Measurements from ENCODE around the gene GPA33.

The GPA33 gene, protein sequence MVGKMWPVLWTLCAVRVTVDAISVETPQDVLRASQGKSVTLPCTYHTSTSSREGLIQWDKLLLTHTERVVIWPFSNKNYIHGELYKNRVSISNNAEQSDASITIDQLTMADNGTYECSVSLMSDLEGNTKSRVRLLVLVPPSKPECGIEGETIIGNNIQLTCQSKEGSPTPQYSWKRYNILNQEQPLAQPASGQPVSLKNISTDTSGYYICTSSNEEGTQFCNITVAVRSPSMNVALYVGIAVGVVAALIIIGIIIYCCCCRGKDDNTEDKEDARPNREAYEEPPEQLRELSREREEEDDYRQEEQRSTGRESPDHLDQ

DNA sequence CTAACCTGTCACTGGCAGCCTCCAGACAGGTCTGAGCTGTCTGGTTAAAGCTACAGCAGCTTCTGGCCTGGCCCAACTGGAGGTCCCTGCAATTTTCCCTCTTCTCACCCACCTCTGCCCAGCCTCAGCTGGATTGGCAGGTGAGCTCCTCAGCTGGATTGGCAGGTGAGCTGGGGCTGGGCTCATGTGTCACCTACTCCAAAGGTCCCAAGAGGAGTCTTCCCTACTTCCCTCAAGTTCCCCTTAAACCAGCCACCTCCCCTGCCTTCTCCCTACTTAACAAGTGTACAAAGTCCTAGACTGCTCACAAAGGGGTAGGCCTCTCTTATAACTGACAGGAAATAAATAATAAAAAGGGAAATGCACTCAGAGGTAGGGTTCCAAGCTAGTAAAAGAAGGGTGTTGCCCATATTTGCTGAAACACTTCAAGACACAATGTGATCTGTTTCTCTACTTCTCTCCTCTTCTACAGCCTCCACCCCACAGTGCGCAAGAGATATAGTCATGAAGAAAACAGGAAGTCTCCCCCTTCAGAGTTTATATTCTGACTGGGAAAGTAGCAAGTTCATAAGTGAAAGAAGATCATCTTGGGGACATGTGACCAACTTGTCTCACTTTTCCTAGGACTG, at the start of gene GPA33:
GPA33 (minus strand) TSS at position 64 of the 629 bp plus-strand sequence. CDS start 90 bp downstream, outside the sequence.
- DNase-seq (ENCODE audit: low spot score) = no peak

DNA sequence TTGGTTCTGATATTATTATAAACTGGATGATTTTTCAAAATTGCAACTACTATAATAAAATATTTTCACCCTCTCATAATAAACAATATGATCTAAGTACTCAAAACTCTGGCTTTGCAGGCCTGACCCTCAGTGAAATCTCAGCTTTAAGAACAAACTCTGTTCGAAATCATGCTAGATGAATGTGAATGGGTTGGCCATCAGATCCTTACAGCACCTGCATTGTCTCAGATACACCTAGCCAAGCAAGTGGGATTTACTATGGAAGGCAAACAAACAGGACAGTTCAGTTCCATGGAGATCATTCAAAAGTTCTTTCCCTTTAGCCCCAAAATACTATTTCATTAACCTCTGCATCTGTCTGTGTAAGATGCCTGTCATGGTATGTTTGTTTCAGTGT, 48.5 kb upstream of the GPA33 start:
- DNase-seq (ENCODE audit: low spot score) = no peak

DNA sequence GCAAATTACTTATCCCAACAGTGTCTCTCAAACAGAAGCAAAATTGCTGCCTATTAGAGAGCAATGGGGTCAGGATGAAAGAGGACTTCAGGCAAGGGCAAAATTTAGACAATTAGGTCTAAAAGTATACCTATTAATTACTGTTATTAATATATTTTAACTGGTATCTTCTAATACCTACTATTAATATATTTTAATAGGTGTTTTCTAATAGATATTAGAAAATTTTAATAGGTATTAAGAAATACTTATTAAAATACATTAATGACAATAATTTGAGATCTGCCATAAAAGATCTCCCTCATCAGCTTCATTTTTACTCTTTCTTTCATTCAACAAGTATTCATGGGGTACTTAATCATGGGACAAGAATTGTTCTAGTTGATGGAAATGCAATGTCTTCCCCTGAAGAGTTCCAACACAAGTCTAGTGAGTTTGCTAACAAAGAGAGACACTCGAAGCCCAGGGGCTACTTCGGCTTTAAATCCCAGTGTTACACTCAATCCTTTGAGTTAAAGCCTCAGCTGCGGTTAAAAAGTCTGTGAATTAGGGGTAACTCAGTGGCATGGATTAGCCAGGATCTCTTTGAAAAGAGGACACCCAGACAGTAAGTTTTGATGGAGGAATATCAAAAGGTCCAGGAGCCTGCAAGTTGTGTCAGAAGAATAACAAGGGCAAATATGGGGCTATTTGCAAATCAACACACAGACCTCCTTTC, 47.8 kb upstream of the GPA33 start:
- DNase-seq (ENCODE audit: low spot score) = no peak

DNA sequence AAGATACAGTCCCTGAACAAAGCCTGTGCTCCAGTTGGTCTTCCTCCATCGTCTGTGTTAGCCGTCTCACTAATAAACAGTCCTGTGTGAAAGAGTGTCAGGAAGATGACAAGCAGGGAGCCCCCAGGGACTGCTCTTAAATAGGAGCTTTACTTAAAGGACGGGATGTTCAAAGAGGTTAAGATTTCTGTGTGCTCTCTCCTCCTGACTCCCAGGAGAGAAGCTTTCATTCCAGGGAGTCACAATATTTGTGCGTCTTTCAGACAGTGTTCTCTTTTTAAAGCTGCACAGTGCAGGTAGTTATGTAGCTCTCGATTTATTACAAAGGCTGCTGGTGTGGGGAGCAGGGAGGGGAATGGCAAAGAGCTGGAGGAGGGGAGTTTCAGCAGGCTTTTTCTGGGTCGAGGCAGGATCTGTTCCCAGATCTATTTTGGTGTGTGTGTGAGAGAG, 47.2 kb upstream of the GPA33 start:
- no peak for DNase-seq (ENCODE audit: low spot score)

DNA sequence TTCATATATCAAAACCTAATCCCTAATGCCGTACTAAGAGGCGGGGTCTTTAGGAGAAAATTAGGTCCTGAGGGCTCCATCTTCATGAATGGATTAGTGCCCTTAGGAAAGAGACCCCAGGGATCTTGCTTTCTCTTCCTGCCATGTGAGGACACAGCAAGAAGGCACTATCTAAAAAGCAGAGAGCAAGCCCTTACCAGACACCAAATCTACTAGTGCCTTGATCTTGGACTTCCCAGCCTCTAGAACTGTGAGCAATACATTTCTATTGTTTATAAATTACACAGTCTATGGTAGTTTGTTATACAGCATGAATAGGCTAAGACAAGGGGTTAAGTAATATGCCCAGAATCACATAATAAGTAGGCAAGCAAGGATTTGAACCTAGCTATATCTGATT, 46.6 kb upstream of the GPA33 start:
- DNase-seq (ENCODE audit: low spot score) = no peak

DNA sequence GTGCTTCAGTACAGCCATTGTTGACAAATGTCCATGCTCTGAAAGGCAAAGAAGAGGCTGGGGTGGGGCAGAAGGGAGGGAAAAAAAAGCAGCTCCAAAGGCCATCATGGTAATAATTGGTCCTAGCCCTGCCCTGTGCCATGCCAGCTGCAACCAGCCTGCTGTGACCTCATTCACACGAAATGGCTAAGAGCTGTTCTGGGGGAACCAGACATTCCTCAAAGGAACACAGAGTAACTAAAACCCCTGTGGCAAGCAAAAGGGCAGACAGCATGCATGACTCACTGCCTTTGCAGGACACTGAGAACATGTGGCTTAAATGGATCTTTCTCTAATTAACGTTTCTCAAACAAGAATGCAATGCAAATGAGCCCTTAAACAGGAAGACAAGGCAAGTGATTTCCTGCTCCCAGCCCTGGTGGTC, 46.0 kb upstream of the GPA33 start:
- peak; percentile 80 for DNase-seq (ENCODE audit: low spot score)

DNA sequence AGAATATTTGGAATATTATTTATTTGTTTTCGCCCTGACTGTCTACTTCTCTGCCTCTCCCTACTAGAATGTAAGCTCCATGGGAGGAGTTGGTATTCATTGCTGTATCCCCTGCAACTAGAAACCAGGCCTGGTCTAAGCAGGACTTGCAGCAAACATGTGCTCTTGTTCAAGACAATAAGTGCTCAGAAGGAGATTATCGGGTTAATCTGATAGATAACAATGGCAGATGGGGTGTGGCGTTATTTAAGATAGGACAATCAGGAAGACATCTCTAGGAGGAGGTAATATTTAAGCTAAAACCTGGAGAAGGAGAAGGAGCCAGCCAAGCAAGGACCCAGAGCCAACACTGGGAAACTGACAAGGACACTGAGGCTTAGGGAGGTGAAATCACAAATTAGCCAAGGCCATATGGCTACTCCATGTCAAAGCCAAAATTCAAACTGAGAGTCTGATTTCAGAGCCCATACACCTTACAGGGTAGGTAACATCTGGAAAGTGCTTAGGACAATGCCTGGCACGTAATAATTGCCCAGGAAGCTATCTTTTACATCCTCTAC, 45.2 kb upstream of the GPA33 start:
- no peak for DNase-seq (ENCODE audit: low spot score)

DNA sequence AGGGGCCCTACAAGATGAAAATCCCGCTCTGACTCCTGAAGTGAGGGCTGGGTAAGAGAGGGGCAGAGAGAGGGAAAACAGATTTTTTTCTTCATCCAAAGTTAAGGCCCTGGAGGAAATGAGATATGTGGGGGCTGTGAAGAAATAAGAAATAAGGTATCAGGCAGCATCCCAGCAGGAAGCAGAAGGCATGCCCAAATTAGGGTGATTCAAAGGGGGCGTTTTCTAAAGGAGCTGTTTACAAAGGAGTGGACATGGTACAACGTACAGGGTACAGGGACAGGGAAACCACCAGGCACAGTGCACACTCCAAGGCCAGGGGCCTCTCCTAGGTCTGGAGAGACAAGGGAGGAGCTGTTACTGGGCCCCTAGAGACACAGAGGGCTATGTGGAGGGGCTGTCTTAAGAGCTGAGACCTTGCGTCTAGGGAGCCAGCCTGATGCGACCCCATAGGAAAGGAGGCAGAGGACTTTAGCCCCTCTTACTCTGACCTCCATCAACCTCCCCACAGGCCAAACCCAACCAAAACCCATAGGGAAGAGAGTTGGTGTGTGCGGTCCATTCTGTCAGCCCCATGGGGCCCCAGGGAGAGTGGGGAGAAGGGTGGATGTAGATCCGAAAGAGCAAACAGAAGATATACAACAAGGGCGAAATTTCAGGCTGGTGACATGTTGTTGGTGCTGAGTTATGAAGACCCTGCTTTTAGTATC, 42.3 kb upstream of the GPA33 start:
- no peak for DNase-seq (ENCODE audit: low spot score)

DNA sequence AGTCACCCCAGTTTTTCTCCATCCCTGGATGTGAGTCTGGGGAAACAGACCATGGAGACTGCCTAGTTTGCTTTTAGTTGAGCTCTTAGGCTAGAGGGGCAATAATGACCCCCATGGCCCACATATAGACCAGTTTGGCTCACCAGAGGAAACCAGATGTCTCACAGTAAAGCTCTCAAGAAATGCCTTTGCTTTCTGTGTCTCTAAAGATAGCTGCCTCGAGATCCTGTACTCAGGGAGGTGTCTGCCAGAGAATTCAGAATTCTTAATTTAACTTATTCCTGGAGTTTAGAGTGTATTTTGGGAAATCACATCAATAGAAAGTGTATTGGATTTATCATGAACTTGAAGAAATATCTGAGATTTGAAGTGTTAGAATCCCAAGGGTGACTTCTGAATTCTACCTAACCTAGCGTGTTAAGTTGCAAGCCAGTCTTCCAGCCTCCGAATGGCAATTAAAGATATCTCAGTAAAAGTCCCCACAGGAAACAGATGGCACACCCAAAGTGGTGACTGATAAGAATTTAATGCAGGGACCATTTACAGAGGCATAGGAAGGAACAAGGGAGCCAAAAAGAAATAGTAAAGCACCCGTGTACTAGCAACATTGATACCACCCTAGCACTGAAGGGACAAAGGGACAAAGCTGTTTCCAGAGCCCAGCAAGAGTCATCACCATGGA, 40.8 kb upstream of the GPA33 start:
- DNase-seq (ENCODE audit: low spot score) = no peak

DNA sequence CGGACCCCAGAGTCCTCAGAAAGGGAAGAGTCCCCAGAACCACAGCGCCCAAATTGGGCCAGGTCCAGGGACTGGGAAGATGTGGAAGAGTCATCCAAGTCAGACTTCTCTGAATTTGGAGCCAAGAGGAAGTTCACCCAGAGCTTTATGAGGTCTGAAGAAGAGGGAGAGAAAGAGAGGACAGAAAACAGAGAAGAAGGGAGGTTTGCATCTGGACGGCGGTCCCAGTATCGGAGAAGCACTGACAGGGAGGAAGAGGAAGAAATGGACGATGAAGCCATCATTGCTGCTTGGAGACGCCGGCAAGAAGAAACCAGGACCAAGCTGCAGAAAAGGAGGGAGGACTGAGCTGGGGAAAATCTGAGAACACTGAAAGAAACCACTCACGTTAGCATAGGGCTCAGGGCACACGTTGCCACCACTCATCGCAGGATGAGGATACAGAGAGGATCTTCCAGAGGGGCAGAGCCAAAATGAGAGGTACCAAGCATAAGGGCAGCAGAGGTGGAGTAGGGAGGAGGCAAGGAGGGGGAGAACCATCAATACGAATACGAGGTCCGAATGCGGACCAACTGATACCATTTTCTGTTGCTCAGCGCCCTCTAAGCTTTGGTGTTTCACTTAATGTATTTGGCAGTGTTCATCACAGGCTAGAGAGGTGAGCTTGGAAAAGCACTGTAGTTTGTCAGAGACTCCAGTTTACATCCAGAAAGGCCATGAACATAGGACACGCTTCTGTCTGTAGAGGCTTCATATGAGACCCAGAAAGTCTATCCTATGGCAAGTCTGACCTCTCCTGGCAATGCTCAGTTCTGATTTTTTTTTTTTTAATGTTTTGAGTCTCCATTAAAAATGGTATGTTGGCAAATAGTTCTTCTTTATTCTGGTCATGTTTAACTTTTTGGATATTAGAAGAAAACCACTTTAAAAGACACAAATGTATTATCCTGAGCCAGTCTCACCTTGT, 38.4 kb upstream of the GPA33 start:
- DNase-seq (ENCODE audit: low spot score) = peak; percentile 6

DNA sequence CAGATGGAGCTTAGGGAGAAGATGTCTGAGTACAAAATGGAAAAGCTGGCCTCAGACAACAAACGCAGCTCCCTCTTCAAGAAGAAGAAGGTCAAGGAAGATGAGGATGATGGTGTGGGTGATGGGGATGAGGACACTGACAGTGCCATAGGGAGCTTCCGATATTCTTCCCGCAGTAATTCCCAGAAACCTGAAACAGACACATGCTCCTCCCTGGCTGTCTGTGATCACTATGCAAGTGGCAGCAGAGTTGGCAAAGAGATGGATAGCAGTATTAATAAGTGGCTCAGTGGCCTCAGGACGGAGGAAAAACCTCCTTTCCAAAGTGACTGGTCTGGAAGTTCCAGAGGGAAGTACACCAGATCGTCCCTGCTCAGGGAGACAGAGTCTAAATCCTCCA, 37.5 kb upstream of the GPA33 start:
- no peak for DNase-seq (ENCODE audit: low spot score)

DNA sequence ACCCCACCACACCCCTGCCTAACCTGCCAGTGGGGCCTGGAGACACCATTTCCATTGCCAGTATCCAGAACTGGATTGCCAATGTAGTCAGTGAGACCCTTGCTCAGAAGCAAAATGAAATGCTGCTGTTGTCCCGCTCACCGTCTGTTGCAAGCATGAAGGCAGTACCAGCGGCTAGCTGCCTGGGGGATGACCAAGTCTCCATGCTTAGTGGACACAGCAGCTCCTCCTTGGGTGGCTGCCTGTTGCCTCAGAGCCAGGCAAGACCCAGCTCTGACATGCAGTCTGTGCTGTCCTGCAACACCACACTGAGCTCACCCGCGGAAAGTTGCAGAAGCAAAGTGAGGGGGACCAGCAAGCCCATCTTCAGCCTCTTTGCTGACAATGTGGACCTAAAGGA, 37.1 kb upstream of the GPA33 start:
- DNase-seq (ENCODE audit: low spot score) = no peak

DNA sequence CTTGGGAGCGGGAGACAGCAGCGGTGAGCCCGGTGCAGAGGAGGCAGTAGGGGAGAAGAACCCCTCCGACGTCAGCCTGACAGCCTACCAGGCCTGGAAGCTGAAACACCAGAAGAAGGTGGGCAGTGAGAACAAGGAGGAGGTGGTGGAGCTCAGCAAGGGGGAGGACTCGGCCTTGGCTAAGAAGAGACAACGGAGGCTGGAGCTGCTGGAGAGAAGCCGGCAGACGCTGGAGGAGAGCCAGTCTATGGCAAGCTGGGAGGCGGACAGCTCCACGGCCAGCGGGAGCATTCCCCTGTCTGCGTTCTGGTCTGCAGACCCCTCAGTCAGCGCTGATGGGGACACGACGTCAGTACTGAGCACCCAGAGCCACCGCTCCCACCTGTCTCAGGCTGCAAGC, 36.6 kb upstream of the GPA33 start:
- DNase-seq (ENCODE audit: low spot score) = no peak

DNA sequence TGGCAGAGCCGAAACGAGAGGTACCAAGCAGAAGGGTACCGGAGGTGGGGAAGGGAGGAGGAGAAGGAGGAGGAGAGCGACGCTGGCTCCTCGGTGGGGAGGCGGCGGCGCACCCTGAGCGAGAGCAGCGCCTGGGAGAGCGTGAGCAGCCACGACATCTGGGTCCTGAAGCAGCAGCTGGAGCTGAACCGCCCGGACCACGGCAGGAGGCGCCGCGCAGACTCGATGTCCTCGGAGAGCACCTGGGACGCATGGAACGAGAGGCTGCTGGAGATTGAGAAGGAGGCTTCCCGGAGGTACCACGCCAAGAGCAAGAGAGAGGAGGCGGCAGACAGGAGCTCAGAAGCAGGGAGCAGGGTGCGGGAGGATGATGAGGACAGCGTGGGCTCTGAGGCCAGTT, 36.1 kb upstream of the GPA33 start:
- DNase-seq (ENCODE audit: low spot score) = no peak

DNA sequence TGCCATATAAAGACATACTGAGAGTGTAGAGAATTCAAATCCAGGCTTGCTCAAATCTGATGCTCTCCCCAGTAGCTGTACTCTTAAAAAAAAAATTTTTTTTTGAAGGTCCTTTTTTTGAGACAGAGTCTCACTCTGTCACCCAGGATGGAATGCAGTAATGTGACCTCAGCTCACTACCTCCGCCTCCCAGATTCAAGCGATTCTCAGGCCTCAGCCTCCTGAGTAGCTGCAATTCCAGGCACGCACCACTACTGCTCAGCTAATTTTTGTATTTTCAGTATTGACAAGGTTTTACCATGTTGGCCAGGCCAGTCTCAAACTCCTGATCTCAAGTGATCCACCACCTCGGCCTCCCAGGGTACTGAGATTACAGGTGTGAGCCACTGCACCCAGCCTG, 32.4 kb upstream of the GPA33 start:
- DNase-seq (ENCODE audit: low spot score) = no peak

DNA sequence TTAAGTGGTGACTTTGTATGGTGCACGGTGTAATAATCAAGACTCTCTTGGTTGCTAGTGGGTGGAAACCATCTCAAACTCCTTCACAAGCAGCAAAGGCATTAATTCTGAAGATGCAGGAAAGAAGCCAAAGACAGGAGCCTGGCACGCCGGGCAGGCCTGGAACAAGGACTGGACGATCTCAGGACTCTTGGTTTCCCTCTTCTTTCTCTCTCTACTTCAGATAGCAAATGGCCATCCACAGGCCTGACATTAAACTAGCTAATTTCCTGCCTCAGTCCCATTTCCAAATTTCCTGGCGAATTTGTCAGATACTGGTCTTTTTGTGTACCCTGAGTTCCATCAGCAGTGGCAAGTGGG, 31.9 kb upstream of the GPA33 start:
- no peak for DNase-seq (ENCODE audit: low spot score)

DNA sequence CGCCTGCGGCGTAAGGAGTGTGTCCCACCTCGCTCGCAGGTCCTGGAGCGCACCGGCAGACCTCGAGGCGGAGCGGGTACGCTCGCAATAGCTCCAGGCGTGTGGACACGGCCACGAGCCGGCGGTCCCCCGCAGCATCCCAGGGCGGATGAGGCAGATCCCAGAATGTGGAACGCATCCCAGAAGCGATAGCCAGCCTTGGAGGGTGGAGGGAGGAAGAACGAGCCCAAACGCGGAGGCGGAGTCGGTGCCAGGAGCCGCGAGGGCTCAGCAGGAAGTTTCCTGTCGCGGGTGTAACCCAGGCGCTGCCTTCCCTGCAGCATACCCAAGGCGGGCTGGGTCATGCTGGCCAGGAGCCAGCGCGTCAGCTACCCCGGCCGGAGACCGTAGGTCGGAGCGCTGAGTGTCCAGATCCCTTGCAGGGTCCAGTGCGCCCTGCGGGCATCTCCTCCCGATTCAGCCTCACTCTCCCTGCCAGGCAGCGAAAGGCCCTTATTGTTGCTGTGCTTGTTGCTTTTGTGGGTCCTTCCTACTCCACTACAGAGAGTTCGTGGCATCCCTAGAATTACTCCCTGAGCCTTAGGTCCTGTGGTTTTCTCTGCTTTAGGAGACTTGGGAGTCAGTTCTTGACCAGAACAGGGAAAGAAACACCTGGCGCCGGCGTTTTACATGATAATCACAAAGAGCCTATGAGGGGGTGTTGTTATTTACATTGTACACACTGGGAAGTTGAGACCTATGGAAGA, 31.4 kb upstream of the GPA33 start:
- DNase-seq (ENCODE audit: low spot score) = peak; percentile 80

DNA sequence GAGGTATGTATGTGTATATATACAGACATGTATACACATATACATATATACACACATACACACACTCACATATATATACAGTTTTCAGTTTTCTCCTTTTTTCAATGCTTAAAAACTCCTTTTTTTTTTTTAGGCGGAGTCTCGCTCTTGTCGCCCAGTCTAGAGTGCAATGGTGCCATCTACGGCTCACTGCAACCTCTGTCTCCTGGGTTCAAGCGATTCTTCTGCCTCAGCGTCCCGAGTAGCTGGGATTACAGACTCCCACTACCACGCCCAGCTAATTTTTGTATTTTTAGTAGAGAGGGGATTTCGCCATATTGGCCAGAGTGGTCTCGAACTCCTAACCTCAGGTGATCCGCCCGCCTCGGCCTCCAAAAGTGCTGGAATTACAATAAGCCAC, 30.7 kb upstream of the GPA33 start:
- no peak for DNase-seq (ENCODE audit: low spot score)

DNA sequence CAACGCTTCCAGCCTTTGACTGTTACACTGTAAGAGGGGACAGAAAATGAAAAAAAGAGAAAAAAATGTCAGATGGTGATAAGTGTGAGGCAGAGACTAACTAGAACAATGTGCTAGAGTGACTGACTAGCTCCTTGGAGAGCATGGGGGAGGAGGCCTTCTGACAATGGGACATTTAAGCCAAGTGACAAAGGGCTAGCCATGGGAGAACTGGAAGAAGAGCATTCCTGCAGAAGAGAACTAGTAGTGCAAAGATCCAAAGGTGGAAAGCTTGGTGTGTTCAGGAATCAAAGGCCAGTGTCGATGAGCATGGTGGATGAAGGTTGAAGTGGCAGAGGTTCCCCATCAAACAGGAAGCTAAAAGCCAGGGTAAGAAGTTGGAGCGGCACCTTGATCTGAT, 29.5 kb upstream of the GPA33 start:
- DNase-seq (ENCODE audit: low spot score) = no peak

DNA sequence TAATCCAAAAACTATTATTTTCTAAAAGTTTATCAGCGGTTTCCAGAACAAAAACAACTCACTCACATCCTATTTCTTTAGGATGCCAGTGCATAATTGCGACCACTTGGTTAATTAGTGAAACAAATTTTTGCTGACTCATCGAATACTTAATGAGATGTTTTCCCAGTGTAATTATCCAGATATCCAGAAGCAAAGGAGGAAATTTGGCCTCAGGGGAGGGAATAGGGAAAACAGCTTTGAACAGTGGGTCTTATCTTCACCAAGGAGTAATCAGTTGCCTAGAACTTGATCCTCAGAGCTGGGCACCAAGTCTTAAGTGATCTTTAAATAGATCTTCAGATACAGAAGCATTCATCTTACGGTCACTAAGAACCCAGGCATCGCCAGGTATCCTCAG, 28.0 kb upstream of the GPA33 start:
- DNase-seq (ENCODE audit: low spot score) = no peak
